Measurements from ENCODE around the gene FRMD8.

DNA sequence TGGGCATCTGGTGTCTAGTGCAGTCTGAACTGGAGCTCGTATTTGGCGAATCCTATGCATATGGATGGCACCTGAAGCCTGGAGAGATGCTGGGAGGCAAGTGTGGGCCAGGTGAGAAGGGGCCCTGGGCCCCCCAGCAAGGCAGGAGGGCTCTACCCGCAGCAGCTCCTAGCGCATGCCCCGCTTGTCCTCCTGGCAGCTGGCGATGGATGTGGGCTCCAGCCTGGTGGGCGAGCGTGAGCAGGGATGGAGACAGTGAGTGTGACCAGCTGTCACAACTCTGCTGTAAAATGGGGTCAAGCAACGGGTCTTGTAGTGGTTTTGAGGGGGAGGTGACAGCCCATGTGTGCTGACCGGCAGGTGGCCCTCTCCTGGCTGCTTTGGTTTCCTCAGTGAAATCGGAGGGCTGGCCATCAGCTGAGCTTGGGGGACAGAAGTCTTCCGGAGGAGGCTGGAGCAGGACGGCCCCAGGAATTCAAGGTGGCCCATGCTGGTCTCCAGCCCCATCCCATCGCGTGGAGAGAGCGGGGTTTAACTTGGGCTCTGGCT lies 12.0 kb downstream of the FRMD8 start:
- TF ChIP-seq, protein P1, sequence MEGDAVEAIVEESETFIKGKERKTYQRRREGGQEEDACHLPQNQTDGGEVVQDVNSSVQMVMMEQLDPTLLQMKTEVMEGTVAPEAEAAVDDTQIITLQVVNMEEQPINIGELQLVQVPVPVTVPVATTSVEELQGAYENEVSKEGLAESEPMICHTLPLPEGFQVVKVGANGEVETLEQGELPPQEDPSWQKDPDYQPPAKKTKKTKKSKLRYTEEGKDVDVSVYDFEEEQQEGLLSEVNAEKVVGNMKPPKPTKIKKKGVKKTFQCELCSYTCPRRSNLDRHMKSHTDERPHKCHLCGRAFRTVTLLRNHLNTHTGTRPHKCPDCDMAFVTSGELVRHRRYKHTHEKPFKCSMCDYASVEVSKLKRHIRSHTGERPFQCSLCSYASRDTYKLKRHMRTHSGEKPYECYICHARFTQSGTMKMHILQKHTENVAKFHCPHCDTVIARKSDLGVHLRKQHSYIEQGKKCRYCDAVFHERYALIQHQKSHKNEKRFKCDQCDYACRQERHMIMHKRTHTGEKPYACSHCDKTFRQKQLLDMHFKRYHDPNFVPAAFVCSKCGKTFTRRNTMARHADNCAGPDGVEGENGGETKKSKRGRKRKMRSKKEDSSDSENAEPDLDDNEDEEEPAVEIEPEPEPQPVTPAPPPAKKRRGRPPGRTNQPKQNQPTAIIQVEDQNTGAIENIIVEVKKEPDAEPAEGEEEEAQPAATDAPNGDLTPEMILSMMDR (IDR thresholded peaks at IDR 0.05 in 4 of 5, conservative IDR thresholded peaks at IDR 0.05 in 1 of 5): no peak
- TF ChIP-seq POLR2A (IDR thresholded peaks at IDR 0.05): no peak

Data from gastrocnemius medialis (tissue), 4 donors.